ENCODE data around the gene MPO. TPM values are rescaled to one million over a fixed set of nuclear protein-coding genes. Genes with fewer than 3 reads are reported as not detected.

MPO gene
- total RNA-seq, 1 donor from 2014 or later: 0.08 TPM

GRCh38 chr17:58246781-58247180, 34.0 kb downstream of the MPO start:
- no peak for DNase-seq (ENCODE audit: low read depth)
- H3K4me3 ChIP-seq (ENCODE audit: low read depth, low read length): no peak overlapping the region
- TF ChIP-seq, protein P1, sequence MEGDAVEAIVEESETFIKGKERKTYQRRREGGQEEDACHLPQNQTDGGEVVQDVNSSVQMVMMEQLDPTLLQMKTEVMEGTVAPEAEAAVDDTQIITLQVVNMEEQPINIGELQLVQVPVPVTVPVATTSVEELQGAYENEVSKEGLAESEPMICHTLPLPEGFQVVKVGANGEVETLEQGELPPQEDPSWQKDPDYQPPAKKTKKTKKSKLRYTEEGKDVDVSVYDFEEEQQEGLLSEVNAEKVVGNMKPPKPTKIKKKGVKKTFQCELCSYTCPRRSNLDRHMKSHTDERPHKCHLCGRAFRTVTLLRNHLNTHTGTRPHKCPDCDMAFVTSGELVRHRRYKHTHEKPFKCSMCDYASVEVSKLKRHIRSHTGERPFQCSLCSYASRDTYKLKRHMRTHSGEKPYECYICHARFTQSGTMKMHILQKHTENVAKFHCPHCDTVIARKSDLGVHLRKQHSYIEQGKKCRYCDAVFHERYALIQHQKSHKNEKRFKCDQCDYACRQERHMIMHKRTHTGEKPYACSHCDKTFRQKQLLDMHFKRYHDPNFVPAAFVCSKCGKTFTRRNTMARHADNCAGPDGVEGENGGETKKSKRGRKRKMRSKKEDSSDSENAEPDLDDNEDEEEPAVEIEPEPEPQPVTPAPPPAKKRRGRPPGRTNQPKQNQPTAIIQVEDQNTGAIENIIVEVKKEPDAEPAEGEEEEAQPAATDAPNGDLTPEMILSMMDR (IDR thresholded peaks at IDR 0.05; ENCODE audit: insufficient read depth, low read length, poor library complexity, severe bottlenecking): no peak
- H3K27me3 ChIP-seq (ENCODE audit: control insufficient read depth, insufficient read depth, low read length): peaks cover 36% of the 10 kb centered on the region
- no peaks in the 10 kb centered on the region for H3K36me3 ChIP-seq (ENCODE audit: control insufficient read depth, insufficient read depth, low read length)

- DNase-seq (ENCODE audit: low read depth): no peak
- H3K36me3 ChIP-seq (ENCODE audit: control insufficient read depth, insufficient read depth, low read length): no peaks in the 10 kb centered on the region
- peaks cover 35% of the 10 kb centered on the region for H3K27me3 ChIP-seq (ENCODE audit: control insufficient read depth, insufficient read depth, low read length)
- TF ChIP-seq, protein P1 (IDR thresholded peaks at IDR 0.05; ENCODE audit: insufficient read depth, low read length, poor library complexity, severe bottlenecking): no peak
- H3K4me3 ChIP-seq (ENCODE audit: low read depth, low read length): no peak overlapping the region
These were observed 34.5 kb downstream of the MPO start for GRCh38 chr17:58246104-58246740.

- H3K27me3 ChIP-seq (ENCODE audit: control insufficient read depth, insufficient read depth, low read length): peaks cover 34% of the 10 kb centered on the region
- DNase-seq (ENCODE audit: low read depth): no peak
These were observed 35.2 kb downstream of the MPO start for GRCh38 chr17:58245428-58246103.

DNA sequence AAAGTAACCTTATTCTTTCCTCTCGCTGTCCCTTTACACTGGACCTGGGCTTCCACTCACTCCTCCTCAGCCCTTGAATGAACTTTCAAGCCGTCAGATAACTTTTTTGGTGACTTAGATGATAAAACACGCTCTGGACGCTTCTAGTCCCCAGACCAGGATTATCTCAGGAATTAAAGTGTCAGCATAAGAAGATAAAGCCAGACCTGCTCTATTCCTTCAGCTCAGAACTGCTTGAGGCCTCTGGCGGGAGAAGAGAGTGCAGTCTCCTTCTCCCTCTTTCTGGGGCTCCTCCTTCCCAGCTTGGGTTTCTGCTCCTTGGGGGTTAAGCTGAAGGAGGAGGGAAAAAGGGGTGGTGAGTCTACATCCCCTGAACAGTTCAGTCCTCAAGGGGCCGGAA, 35.8 kb downstream of the MPO start:
- H3K4me3 ChIP-seq (ENCODE audit: low read depth, low read length): no peak overlapping the region
- no peaks in the 10 kb centered on the region for H3K36me3 ChIP-seq (ENCODE audit: control insufficient read depth, insufficient read depth, low read length)
- peaks cover 30% of the 10 kb centered on the region for H3K27me3 ChIP-seq (ENCODE audit: control insufficient read depth, insufficient read depth, low read length)
- DNase-seq (ENCODE audit: low read depth): no peak
- TF ChIP-seq, protein P1 (IDR thresholded peaks at IDR 0.05; ENCODE audit: insufficient read depth, low read length, poor library complexity, severe bottlenecking): no peak

More at GRCh38 chr17:58245428-58246103, 35.2 kb downstream of the MPO start:
- TF ChIP-seq, protein P1 (IDR thresholded peaks at IDR 0.05; ENCODE audit: insufficient read depth, low read length, poor library complexity, severe bottlenecking): no peak
- Histone ChIP-seq H3K36me3 (ENCODE audit: control insufficient read depth, insufficient read depth, low read length) (no peaks in the 10 kb centered on the region), H3K4me3 (ENCODE audit: low read depth, low read length) (no peak overlapping the region)

DNA sequence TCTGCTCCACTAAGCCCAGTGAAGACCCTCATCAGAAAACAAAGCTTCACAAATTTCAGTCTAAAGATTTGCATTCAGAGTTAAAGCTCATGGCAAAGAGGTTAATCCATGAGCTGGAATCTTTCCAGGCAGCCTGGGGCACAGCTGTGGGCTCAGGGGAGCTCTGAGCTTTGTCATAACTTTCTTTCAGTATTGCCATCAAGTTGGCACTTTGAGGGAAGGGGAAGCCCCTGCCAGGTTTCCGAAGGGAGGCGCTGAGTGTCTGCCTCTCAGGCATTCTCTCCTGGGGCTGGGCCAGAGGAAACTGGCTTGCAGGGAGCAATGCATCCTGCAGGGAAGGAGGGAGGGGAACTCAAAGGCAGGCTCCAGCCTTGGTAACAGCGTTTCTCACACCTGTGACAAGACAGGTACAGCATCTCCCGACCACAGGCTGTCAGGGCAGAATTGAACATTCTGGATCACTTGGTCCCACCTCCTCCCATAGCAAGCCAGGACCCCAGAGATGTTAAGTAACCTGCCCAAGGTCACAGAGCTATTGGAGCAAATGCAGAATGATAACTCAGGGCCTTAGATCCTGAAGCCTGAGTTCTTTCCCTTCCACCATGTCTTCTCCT, 38.5 kb downstream of the MPO start:
- DNase-seq (ENCODE audit: low read depth): no peak
- Histone ChIP-seq H3K4me3 (ENCODE audit: low read depth, low read length) (no peak overlapping the region), H3K27me3 (ENCODE audit: control insufficient read depth, insufficient read depth, low read length) (peaks cover 22% of the 10 kb centered on the region), H3K36me3 (ENCODE audit: control insufficient read depth, insufficient read depth, low read length) (no peaks in the 10 kb centered on the region)
- TF ChIP-seq, protein P1 (IDR thresholded peaks at IDR 0.05; ENCODE audit: insufficient read depth, low read length, poor library complexity, severe bottlenecking): no peak
